GM19468 (cell line): ENCODE results near the gene ALOX5.

Experiments
- ATAC-seq: cut with Tn5 transposase; IDR thresholded peaks from one replicate; pipeline ENCODE4 v1.9.1; 2021; ENCODE audit warnings: mild to moderate bottlenecking, moderate library complexity, moderate number of reproducible peaks; ENCODE audit not compliant: unreplicated experiment; ENCODE audit errors: extremely low read depth

Gene ALOX5

GRCh38 chr10:45422207-45422865 is 48.3 kb downstream of the ALOX5 start:
- ATAC-seq: no peak

DNA sequence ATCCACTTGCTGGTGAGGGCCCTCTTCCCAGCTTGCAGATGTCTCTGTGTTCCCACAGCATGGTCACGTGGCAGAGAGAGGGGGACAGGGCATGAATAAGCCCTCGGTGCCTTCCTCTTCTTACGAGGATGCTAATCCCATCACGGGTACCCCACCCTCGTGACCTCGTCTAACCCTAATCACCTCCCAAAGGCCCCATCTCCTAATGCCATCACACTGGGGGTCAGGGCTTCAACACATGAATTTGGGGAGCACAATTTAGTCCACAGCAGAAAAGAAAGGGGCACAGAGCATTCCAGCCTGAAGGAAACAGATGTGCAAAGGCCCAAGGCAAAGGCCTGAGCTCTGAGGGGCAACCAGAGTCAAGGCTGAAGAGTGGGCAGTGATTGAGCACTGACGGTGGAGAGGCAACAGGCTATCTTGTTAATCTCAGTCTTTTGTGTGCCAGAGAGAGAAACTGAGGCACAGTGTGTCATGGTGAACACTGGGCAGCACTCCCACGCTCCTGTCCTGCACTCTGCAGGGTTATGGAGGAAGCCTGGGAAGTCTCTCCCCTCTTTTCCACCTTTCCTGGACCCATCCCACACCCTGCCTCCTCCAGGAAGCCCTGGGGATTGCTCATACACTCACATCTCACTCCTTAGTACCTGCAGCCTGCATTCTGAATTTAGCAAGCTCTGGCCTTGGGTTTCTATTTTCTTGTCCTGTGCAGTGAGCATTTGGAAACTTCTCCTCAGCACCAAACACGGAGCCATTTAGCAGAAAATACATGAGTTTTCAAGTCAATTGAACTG is 49.0 kb downstream of the ALOX5 start:
- ATAC-seq: no peak

GRCh38 chr10:45423976-45424499 is 50.0 kb downstream of the ALOX5 start:
- ATAC-seq: no peak

DNA sequence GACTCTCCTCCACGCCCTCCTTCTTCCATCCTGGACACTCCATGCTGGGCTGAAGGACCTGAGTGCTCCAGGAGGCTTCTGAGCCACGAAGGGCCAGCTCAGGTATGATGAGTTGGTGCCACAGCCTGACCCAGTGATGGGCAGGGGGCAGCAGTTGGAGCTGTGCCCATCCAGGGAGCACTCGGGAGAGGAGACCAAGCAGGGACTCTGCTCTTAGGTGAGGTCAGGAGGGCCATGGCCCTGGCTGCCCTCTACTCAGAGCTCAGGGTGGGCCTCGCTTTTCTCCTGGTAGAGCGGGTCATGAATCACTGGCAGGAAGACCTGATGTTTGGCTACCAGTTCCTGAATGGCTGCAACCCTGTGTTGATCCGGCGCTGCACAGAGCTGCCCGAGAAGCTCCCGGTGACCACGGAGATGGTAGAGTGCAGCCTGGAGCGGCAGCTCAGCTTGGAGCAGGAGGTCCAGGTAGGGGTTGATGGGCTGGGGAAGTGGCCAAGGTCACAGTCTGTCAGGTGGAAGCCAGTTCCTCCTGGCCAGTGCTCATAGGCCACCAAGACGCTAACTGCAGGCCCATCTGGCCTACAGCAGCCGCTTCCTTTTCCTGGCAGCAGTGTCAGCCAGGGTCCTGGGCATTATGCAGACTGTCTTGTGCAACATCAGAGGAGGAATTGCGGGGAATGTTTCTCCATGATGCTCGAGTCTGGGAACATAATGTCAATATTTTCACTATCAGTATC is 50.8 kb downstream of the ALOX5 start:
- no peak for ATAC-seq

- ATAC-seq: no peak
These were observed 51.9 kb downstream of the ALOX5 start for GRCh38 chr10:45425621-45426563.

GRCh38 chr10:45427262-45427969 is 53.4 kb downstream of the ALOX5 start:
- ATAC-seq: no peak

DNA sequence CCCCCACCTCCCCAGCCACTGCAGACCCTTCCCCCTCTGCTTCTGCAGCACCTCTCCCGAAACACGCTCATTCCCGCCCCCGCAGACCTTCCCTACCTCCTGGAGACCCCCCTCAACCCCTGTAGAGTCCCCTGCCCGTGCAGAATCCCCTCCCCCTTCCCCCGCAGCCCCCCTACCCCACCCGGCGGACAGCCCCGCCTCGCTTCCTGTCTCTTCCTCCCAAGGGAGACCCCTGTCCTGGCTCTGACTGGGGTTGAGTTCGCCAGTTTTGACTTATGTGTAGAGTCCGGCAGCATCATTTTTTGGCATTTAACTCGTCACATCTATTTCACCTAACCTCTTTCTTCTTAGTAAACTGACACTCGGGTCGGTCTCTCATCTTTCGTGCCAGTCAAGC is 54.0 kb downstream of the ALOX5 start:
- ATAC-seq: no peak

DNA sequence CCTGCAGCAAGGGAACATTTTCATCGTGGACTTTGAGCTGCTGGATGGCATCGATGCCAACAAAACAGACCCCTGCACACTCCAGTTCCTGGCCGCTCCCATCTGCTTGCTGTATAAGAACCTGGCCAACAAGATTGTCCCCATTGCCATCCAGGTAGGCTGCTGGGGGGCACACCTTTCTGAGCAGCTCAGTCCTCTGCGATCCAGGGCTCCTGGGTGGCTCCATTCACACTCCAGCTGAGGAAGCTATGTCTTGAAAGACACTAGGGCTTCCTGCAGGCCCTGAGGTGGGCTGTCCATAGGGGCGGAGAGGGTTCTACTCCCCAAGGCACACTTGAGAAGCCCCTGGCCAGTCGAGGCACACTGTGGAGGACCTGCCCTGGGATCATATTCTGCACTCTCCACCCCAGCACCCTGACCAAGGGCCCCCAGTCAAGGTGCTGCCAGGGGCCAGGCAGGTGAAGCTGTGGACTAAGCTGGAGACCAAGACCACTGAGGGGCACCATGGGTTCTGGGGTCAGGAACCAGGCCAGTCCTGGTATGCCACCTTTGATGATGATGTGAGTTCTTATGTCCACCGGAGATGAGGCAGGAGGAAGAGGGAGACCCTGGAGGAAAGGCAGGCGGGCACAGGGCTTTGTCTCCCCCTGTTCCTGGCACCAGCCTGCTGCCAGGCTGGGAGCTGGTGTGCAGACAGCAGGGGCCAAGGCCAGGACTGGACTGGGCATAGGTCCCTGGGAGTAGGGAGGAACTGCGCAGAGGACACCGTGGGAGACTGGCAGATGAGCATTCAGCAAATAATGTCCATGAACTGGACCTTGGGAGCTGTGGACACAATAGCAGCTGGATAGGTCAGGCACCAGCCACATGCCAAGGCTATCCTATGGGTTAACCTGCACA is 54.8 kb downstream of the ALOX5 start:
- ATAC-seq: no peak

GRCh38 chr10:45429790-45430189 is 55.8 kb downstream of the ALOX5 start:
- ATAC-seq: no peak

DNA sequence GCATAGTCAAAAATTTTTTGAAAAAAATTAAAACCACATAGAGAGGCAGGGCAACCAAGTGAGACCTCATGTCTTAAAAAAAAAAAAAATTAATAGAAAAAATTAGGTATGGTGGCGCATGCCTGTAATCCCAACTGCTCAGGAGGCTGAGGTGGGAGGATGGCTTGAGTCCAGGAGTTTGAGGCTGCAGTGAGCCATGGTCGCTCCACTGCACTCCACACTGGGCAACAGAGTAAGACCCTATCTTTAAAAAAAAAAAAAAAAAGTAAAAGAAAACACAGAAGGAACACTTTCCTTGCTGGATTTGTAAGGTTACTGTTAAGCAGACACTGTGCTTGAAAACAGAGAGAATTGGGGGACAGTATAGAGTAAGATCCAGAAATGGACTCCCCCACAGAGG is 58.1 kb downstream of the ALOX5 start:
- no peak for ATAC-seq

DNA sequence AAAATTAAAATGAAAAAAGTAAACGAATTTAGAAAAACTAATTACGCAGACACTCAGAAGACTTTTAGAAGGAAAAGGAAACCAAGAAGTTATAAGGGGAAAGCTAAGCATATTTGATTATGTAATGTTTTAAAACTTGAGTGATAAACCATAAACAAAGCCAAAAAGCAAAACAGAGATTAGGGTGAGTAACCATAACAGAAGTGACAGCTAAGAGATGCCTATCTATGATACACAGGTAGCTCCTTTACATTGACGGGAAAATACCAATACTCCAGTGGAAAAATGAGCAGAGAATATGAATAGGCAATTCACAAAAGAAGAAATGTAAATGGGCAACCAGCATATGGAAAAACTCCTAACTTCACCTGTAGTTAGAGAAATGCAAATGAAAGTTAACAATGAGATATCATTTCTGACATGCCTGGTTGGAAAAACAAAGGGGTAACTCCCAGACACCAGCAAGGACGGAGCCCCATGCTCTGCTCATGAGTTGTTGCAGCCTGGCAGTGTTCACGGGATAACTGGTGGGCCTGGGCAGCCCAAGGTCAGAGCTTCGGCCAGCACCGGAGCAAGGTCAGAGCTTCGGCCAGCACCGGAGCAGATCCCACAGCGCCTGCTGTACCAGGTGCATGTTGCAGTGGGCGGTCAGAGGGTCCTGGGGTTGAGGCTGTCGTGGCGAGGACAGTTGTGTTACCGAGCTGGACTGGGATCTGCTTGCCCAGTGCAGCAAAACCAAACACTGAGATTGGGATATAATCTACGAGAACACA is 58.9 kb downstream of the ALOX5 start:
- no peak for ATAC-seq

DNA sequence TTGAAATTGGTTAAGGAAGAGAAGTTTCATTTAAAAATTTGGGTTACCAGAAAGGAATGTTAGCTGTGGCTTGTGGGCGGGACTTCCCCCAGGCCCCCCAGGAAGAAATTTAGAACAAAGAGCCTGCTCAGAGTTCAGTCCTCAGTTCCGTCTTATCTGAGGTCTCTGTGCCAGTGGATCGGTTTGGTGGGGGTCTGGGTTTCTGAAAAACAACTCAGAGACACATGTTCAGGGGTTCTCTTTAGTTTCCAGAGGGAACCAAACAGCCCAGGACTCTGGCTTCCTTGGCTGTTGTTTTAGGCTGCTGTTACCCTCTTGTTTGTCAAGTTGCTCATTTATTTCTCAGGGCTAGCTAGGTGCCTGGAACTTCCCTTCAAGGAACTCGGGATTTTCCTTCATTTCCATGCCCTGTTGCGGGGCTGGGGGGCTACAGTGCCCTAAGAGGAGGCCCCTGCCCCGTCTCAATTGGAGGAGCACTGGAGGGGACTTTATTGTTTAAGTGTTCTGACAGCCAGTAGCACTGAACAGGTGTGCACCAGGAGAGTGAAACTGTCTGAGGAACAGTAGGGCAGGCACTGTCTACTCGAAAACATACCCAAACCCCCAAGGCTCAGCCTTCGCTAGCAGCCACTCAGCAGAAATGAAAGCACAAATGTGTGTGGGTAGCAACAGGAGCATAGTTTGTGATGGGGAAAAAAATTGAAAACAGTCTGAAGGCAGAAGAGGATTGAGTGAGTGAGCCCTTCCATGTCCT is 59.9 kb downstream of the ALOX5 start:
- peak; percentile 80 for ATAC-seq

GRCh38 chr10:45437587-45438465 is 63.8 kb downstream of the ALOX5 start:
- ATAC-seq: no peak

DNA sequence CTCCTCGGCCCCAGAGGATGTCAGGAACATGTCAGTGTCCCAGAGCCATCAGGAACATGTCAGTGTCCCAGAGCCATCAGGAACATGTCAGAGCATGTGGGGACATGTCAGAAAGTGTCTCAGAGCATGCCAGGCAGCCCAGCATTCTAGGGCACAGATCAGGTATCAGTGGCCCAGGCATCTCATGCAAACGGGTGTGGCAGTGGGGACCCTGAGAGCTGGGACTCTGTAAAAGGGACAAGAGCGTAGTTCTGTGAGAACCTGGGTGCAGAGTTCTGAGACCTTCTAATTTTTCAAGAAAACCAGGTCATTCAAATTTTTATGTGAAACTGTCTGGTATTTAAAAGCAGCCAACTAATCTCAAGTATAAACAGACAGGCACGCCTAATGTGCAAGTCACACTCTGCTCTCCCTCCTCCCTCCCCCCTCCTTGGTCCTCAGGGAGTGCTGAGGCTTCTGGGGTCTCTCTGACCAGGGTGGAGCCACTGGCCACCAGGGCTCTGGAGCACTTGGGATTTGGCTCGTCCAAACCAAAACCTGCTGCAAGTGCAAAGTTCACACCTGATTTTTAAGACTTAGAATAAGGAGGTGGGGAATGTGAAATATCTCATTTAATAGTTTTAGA is 64.6 kb downstream of the ALOX5 start:
- ATAC-seq: no peak

DNA sequence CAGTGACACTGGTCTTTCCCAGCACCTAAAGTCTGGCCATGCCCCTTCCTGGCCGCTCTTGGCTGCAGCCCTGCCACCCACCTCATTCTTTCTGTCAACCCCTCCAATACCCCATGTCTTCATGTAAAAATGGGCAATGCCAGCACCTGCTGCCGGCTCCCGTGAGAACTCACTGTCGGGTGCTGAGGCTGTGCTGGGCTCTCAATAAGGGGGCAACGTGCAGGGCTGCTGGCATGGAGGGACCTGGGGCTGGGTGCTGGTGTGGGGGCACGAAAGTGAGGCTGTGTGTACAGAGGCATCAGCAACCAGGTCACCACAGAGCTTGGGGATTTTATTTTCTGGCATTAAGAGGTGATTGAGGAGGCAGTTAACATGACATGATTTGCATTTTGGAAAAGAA is 65.3 kb downstream of the ALOX5 start:
- ATAC-seq: no peak
